H1 (cell line): ENCODE measurements around the gene POMT2. TPM values are rescaled to one million over a fixed set of nuclear protein-coding genes. Genes with fewer than 3 reads are reported as not detected.

Source experiments
- BRCA1 ChIP-seq: IDR thresholded peaks from 2 replicates; pipeline ENCODE4 v1.6.1; 2012; ENCODE audit warnings: low read depth, low read length, improper control_type of control experiment
- EGR1 ChIP-seq: IDR thresholded peaks from 2 replicates; pipeline ENCODE4 v1.6.1; 2011; ENCODE audit warnings: low read depth, low read length, borderline replicate concordance
- EP300 ChIP-seq, 2 experiments: IDR thresholded peaks; 1 replicate in 1 of 2; 2 replicates in 1 of 2; pipeline ENCODE4 v1.6.1; 2011 to 2012; ENCODE audit warnings: low read depth in 2 of 2, low read length in 2 of 2, mild to moderate bottlenecking in 2 of 2, borderline replicate concordance in 1 of 2, inconsistent platforms in 1 of 2, moderate library complexity in 1 of 2
- JUND ChIP-seq: IDR thresholded peaks from 2 replicates; pipeline ENCODE4 v1.6.1; 2011; ENCODE audit warnings: mild to moderate bottlenecking, improper control_type of control experiment, low read length
- KDM5A ChIP-seq: fragments of 200-600 bp; IDR thresholded peaks from 2 replicates; pipeline ENCODE4 v1.7.1; 2012; ENCODE audit warnings: mild to moderate bottlenecking, low read length, inconsistent platforms, mixed read lengths
- PHF8 ChIP-seq: fragments of 200-600 bp; sonication (generic); conservative IDR thresholded peaks from 2 replicates; pipeline ENCODE4 v1.7.1; 2012; ENCODE audit warnings: low read depth, mild to moderate bottlenecking, inconsistent platforms, low read length, moderate library complexity
- SIX5 ChIP-seq: IDR thresholded peaks from 2 replicates; pipeline ENCODE4 v1.6.1; 2011; ENCODE audit warnings: mild to moderate bottlenecking, low read depth, low read length
- SP1 ChIP-seq: IDR thresholded peaks from 2 replicates; pipeline ENCODE4 v1.6.1; 2011; ENCODE audit warnings: low read depth, low read length
- polyA plus RNA-seq, 7 experiments: library from polyadenylated mRNA; depleted of rRNA in 3 of 7; stranded (reverse) in 5 of 7; unstranded in 2 of 7; fragments of >200 nt in 5 of 7; fragments of 200-250 nt in 2 of 7; gene quantifications; 1 replicate in 5 of 7; 2 replicates in 1 of 7; 4 replicates in 1 of 7; pipeline versions ENCODE4 v1.2.1 to v1.2.3, GENCODE V29; 2011 to 2013; ENCODE audit warnings: missing spikeins in 2 of 7, mixed read lengths in 2 of 7
- total RNA-seq: library from RNA; stranded (reverse); fragmentation: NEBNext Ultra II Directional; extraction: Animal tissue kit (Norgen Biotek cat#: 25700); gene quantifications from 2 replicates; pipeline ENCODE4 v1.2.1, GENCODE V29; 2021
- TF ChIP-seq, protein P1 (sequence below): IDR thresholded peaks from 2 replicates; pipeline ENCODE4 v1.6.1; 2012; ENCODE audit warnings: inconsistent platforms

POMT2 gene
- total and polyA plus RNA-seq, 2 of the 8 experiments (the other 6 are each of a cell fraction or from before 2014, with no cell fraction given) = 20.8 to 44.9 TPM

GRCh38 chr14:77335576-77335975 is 14.9 kb upstream of the POMT2 start (continued):
- no peak for TF ChIP-seq SIX5
- no peak for TF ChIP-seq JUND
- TF ChIP-seq, protein P1, sequence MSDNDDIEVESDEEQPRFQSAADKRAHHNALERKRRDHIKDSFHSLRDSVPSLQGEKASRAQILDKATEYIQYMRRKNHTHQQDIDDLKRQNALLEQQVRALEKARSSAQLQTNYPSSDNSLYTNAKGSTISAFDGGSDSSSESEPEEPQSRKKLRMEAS = no peak
- no peak for TF ChIP-seq BRCA1
- TF ChIP-seq KDM5A = no peak
- no peak for TF ChIP-seq SP1
- TF ChIP-seq EP300 (IDR thresholded peaks at IDR 0.05; ENCODE audit: borderline replicate concordance in 1 of 2, low read depth in 2 of 2, low read length in 2 of 2) = no peak
- no peak for TF ChIP-seq PHF8
- no peak for TF ChIP-seq EGR1
